Left forelimb (tissue), 1 donor: ENCODE results near the gene CCDC69.

Experiments used
- DNase-seq: peaks from one replicate; pipeline ENCODE4 v3.0.0-alpha.2; 2018; ENCODE audit warnings: low spot score

Gene CCDC69

GRCh38 chr5:151142933-151143332 lies 81.0 kb downstream of the CCDC69 start:
- no peak for DNase-seq

- DNase-seq = peak; percentile 80
Observed at GRCh38 chr5:151141535-151141934, 82.4 kb downstream of the CCDC69 start.

- no peak for DNase-seq
Observed at GRCh38 chr5:151140686-151141459, 83.0 kb downstream of the CCDC69 start.

- no peak for DNase-seq
Observed at GRCh38 chr5:151139646-151140045, 84.2 kb downstream of the CCDC69 start.

- DNase-seq = no peak
Observed at GRCh38 chr5:151139015-151139414, 84.9 kb downstream of the CCDC69 start.

GRCh38 chr5:151138114-151138513 lies 85.8 kb downstream of the CCDC69 start:
- no peak for DNase-seq

- no peak for DNase-seq
Observed at GRCh38 chr5:151137067-151137825, 86.6 kb downstream of the CCDC69 start.

- DNase-seq = no peak
Observed at GRCh38 chr5:151134228-151134627, 89.7 kb downstream of the CCDC69 start.

- no peak for DNase-seq
Observed at GRCh38 chr5:151132963-151133362, 90.9 kb downstream of the CCDC69 start.
